GM18517 (cell line): Measurements from ENCODE around the gene DNAJA3.

Source experiments
- ATAC-seq: cut with Tn5 transposase; IDR thresholded peaks from one replicate; pipeline ENCODE4 v1.9.1; 2021; ENCODE audit warnings: mild to moderate bottlenecking, moderate library complexity; ENCODE audit not compliant: unreplicated experiment

DNAJA3 gene

DNA sequence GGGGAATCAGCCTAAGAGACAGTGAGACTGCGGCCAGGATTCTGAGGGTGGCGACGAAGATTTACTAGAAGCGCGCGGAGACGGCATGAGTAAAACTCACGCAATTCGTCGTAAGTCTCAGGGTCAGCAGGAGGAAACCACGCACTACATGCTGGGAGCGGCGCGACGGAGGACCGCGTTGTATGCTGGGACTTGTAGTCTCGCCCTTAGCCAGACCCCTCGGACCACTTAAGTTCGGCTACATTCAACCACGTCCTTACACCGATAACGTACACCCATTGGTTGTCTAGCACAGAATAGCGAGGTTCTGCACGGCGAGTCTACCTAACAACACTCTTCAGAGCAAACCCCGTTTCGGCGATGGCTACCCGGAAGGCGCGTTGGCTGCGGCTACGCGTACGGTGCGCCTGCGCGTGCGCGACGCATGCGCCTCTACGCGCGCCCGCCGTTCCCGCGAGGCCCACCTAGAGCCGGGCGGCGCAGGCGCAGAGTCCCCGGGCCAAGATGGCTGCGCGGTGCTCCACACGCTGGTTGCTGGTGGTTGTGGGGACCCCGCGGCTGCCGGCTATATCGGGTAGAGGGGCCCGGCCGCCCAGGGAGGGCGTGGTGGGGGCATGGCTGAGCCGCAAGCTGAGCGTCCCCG is at the start of gene DNAJA3:
DNAJA3 (plus strand) TSS at position 491 of the 643 bp plus-strand sequence; CDS start at position 505, 14 bp downstream.
- ATAC-seq = peak; percentile 84

DNA sequence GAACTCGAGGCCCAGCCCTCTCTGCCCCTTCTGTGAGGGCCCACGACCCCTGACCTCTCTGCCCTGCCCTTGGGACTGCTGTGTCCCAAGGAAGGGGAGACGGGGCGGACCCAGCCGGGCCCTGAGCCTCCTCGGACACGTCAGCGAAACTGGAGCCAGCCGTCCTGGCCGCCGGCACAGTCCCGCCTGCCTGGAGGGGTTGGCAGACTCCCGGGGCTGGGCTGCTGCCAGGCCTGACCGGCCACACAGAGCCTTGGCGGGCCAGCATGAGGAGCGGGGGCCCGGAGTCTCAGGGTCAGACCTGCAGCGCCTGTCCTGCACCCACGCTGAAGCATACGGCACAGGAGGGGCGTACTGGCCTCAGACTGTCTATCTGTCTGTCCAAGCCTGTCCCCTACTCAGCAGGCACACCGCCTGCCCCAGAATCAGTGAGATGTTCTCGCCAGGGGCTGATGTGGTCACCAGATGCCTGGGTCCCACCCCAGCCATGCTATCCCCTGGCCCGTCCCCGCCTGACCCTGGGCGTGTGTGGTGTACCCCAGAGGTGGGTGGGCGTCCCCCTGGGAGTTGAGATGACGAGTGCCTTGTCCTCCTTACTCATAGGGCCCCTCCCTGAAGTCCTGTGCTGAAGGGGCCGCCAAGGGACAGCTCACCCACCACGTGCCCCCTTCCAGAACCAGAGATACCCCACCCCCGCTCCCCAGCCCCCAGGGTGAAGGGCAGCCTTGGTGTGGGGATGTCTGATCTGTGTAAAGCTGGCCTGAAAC is 49.4 kb upstream of the DNAJA3 start:
- no peak for ATAC-seq

DNA sequence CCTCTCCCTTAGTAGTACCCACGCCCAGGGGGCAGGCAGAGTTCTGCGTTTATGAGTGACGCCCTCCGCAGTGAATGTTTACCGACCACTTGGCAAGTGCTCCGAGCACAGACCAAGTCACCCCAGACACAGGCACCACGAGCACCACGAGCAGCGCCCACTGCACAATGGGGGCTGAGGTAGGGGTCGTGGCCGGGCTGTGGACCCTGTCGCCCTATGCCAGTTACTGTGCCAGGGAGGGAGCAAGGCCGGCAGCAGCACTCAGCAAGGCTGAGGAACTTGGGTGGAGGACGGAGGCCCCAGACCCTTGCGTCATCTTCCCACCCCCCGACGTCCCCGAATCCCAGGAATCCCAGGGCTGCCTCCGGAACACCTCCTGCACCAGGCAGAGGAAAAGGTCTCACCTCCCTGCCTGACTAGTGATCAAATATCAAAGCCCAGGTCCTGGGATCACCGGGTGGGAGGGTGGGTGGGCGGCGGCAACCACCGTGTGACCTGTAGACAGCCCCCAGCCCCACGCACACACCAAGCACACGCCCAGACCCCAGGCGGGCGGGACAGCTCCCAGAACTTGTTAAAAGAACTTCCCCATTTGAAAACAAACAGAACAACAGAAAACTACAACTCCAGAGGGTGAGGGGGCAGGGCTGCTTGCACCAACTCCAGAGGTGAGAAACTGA is 48.6 kb upstream of the DNAJA3 start:
- no peak for ATAC-seq

DNA sequence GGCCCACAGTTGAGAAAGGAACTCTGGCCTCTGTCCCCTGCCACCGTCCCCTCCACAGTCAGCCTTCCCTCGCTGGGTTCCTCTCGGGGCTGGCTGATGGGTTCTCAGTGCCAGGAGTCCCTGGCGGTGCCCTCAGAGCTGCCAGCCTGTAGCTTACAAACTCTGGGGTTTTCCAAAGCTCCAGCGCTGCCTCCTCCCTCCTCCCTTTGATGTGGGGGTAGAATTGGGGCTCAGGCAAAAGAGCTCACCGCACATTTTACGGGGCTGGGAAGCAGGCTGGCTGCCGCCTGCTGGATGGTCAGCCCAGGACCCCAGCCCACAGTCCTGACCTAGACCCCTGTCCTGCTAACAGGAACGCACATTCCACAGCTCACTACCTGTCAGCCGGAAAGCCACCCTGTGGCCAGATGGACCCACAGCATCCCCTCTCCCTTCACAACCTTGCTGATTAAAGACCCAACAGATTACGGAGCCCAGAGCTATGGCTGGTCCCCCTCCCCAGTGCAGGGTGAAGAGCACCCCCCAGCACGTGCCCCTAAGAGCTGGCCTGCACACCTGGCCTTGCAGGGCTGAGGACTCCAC is 48.0 kb upstream of the DNAJA3 start:
- no peak for ATAC-seq

DNA sequence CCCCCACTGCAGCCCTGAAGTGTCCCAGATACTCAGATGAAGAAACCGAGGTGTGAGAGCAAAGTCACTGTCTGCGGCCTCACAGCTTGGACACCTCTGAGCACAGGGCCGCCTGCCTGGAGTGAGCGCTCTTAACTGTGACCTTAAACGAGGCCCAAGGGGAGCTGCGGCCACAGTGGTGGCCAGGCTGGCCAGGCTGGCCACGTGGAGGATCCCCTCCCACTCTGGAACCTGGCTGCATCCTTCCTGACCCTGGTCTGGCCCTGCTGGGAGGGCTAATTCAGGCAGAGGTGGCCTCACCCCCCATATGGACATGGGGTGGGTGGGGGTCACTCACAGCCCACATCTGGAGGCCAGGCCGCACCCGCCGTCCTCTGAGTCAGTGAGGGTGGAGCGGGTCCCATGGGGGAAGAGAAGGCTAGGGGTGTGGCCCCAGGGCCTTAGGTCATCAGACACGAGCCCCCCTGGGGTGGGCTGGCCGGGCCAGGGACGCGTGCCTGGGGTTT is 47.5 kb upstream of the DNAJA3 start:
- ATAC-seq = no peak

DNA sequence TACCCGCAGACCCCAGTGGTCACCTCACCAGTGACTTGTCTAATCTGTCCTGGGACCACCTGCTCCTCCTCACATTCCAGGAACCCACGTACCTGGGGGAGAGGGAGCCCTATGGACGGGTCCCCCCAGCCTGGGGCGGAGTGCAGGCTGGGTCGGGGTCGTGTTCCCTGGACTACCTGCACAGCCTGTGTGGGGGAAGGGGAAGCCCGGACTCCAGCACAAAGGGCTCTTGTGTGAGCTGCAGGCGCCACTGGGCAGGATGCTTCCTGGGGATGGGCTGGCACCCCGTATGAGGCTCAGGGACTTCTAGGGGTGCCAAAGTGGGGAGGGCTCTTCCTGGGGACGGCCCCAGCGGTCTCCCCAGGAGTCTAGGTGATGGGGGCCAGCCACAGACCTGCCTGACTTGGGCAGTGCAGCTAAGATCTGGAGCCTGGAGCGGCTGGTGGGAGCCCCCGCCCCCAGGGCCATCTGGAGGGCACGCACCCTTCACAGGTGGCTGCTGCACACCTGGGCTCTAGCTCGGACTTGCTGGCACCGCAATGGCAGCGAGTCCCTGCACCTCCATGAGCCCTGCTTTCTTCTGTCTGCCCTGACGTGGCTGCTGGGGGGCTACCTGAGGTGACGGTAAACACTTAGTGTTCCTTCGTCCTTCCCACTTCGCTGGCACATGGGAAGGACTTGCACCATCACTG is 46.5 kb upstream of the DNAJA3 start:
- no peak for ATAC-seq

DNA sequence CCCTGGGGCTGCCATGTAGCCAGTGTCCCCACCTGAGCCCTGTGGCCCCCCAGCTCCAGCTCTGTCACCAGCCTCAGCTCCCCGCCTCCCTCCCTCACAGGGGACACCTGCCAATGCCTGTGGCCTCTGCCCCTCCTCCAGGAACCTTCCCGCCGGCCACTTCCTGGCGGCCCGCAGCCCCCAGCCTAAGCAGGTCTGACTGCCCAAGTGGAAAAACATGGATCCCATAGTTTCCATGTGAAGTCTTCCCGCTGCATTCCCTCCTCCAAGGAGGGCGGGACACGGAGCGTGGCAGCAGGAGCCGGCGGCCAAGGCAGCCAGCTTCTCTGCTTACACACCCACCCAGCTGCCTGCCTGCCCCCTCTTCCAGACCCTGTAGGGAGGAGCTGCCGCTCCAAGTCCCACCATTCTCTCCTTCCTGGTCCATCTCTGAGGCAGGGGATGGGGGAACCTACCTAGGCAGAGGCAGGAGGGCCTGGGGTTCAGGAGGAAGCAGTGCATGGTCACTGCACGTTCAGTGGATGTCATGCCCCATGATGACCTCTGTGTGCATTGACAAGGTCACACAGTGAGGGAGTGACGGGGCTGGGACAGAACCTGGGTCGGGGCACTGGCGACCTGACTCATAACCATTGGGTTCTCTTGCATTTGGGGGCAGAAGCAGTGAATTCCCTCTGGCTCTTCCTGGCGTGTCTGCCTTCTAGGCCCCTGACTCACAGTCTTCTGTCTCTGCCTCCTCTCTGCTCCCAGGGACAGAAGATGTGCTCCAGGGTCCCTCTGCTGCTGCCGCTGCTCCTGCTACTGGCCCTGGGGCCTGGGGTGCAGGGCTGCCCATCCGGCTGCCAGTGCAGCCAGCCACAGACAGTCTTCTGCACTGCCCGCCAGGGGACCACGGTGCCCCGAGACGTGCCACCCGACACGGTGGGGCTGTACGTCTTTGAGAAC is 45.3 kb upstream of the DNAJA3 start:
- ATAC-seq = no peak

DNA sequence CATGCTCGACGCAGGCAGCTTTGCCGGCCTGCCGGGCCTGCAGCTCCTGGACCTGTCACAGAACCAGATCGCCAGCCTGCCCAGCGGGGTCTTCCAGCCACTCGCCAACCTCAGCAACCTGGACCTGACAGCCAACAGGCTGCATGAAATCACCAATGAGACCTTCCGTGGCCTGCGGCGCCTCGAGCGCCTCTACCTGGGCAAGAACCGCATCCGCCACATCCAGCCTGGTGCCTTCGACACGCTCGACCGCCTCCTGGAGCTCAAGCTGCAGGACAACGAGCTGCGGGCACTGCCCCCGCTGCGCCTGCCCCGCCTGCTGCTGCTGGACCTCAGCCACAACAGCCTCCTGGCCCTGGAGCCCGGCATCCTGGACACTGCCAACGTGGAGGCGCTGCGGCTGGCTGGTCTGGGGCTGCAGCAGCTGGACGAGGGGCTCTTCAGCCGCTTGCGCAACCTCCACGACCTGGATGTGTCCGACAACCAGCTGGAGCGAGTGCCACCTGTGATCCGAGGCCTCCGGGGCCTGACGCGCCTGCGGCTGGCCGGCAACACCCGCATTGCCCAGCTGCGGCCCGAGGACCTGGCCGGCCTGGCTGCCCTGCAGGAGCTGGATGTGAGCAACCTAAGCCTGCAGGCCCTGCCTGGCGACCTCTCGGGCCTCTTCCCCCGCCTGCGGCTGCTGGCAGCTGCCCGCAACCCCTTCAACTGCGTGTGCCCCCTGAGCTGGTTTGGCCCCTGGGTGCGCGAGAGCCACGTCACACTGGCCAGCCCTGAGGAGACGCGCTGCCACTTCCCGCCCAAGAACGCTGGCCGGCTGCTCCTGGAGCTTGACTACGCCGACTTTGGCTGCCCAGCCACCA is 44.4 kb upstream of the DNAJA3 start:
- no peak for ATAC-seq

DNA sequence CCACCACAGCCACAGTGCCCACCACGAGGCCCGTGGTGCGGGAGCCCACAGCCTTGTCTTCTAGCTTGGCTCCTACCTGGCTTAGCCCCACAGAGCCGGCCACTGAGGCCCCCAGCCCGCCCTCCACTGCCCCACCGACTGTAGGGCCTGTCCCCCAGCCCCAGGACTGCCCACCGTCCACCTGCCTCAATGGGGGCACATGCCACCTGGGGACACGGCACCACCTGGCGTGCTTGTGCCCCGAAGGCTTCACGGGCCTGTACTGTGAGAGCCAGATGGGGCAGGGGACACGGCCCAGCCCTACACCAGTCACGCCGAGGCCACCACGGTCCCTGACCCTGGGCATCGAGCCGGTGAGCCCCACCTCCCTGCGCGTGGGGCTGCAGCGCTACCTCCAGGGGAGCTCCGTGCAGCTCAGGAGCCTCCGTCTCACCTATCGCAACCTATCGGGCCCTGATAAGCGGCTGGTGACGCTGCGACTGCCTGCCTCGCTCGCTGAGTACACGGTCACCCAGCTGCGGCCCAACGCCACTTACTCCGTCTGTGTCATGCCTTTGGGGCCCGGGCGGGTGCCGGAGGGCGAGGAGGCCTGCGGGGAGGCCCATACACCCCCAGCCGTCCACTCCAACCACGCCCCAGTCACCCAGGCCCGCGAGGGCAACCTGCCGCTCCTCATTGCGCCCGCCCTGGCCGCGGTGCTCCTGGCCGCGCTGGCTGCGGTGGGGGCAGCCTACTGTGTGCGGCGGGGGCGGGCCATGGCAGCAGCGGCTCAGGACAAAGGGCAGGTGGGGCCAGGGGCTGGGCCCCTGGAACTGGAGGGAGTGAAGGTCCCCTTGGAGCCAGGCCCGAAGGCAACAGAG is 43.5 kb upstream of the DNAJA3 start:
- ATAC-seq = no peak

DNA sequence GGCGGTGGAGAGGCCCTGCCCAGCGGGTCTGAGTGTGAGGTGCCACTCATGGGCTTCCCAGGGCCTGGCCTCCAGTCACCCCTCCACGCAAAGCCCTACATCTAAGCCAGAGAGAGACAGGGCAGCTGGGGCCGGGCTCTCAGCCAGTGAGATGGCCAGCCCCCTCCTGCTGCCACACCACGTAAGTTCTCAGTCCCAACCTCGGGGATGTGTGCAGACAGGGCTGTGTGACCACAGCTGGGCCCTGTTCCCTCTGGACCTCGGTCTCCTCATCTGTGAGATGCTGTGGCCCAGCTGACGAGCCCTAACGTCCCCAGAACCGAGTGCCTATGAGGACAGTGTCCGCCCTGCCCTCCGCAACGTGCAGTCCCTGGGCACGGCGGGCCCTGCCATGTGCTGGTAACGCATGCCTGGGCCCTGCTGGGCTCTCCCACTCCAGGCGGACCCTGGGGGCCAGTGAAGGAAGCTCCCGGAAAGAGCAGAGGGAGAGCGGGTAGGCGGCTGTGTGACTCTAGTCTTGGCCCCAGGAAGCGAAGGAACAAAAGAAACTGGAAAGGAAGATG is 42.8 kb upstream of the DNAJA3 start:
- ATAC-seq = no peak

DNA sequence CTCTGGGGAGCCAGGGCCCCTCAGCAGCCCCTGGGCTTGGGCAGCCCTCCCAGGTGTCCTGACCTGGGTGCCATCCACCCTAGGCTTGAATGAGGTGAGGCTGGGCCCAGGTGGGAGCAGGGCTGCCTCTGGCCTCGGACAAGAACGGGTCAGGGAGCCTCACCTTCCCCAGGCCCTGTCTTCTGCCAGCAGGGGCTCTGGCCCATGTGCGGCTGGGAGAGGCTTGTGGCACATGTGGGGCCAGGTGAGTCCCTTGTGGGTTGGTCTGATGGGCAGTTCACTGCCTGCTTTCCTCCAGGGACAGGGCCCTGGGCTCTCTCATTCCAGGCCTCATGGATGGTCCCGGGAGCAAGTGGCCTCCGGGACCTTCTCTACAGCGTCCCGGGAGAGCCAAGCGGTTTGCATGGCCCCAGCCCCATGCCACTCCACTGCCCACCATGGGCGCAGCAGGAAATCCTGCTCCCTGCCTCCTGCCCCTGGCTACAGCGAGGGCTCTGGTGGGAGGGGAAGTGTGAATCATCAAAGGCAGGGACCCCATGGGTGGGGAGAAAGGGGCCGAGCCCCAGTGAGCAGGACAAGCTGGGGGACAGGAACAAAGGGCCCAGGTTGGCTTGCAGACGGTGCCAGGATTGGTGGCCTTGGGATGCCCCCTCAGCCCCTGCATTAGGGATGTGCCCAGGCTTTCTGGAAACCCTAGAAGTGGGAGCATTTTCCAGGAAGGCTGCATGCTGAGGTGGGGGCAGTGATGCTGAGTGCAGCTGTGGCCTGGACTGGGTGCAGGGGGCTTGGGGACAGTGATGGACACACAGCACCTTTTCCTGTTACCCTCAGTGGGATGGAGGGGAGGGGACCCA is 41.9 kb upstream of the DNAJA3 start:
- no peak for ATAC-seq

DNA sequence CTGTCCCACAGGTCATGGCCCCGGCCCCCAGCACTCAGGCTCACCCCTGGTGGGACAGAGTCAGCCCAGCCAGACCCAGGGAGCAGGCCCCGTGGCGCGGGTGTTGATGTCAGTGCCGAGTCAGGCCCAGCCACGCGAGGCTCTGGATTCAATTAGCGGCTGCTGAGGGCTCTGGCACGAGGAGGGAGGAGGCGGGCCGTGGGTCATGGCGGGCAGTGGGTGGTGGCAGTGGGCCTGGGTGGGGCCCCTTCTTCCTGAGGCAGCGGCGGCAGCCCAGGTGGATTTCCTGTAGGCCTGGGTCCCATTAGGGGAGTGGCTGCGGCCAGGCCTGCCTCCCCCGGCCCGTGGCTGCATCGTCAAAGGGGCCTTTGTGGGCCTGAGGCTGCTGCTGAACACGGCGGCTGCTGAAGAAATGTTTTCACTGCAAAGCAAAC is 41.1 kb upstream of the DNAJA3 start:
- ATAC-seq = no peak

DNA sequence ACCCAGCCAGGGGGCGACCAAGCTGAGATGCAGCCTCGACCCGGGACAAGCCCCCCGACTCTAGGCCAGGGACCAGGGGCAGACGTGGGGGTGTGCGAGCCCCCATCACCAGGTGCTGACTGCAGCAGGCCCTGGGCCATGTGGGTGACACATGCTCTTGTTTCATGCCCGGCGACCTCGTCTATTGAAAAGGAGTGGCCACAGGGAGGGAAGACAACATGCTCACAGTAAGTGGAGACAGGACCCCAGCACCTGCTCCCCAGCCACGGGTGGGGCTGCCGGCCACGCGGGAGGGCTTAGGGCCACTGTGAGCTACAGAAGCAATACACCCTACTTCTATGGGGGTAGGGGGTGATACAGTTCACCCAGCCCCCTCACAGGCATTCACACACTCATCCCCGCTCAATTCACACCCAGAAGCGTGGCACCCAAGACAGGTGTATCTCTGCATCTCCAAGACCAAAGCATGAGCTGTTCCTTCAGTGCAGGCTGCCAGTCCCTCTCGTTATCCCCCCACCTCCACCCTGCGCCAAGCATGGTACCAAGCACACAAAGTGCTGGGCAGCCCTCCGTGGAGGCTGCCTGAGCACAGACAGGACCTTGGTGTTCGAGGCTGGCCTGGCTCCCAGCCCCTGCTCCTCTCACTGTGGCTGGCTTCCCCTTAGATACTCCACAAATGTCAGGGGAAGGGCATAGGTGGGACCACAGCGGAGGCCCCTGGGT is 40.4 kb upstream of the DNAJA3 start:
- ATAC-seq = no peak

DNA sequence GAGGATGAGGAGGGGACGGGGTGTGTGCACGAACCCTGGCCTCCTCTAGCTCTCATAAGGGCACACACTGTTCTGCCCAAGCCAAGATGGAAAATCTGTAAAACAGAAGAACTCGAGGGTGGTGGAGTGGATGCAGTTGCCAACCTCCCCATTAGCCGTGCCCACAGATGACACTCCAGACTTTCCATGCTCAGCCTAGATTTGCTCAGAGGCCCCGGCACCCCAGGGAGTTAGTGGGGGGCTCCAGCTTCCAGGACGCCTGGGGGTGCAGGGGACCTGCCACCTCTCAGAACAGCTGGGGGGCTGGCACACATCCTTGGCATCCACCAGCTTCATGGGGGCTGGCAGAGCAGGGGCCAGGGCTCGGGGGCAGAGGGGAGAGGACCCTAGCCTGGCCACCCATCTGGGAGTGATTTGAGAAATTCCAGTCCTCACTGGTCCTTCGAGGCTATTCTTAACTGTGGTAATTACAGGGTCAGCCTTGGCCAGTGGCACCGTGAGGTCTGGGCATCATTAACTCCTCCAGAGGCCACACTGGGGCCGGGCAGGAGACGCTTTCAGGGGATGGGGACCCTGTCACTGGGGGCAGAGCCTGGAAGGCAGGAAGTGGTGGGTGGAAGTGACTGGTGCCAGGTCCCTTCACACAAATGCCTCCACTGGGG is 39.7 kb upstream of the DNAJA3 start:
- ATAC-seq = no peak

DNA sequence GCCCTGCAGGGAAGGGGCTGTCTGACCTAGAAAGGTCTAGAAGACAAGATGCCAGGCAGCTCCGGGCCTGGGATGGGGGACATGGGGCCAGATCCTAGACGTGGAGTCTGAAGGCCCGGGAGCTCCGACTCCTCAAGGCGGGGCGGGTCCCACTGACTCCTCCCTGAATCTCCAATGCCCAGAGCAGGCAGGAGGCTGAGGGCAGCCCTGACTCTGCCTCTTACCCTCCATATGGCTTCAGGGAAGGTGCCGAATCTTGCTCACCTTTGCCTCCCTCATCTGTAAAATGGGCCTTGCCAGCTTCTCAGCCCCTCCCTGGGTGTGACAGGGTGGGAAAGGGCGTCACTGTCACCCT is 39.2 kb upstream of the DNAJA3 start:
- ATAC-seq = no peak
